DMS114 treated with DMSO at 0.1 percent for 48 hours (cell line): Measurements from ENCODE around the gene SALL3.
"Not testable (repeated sequence)": the region's sequence is repeated elsewhere in the genome, so short reads cannot be mapped to it uniquely, and the experiment has no call there.

Experiments used
- DNase-seq: peaks from one replicate; lab custom pipeline; 2025; ENCODE audit not compliant: unreplicated experiment; lab: John Stamatoyannopoulos, UW

Gene SALL3

DNA sequence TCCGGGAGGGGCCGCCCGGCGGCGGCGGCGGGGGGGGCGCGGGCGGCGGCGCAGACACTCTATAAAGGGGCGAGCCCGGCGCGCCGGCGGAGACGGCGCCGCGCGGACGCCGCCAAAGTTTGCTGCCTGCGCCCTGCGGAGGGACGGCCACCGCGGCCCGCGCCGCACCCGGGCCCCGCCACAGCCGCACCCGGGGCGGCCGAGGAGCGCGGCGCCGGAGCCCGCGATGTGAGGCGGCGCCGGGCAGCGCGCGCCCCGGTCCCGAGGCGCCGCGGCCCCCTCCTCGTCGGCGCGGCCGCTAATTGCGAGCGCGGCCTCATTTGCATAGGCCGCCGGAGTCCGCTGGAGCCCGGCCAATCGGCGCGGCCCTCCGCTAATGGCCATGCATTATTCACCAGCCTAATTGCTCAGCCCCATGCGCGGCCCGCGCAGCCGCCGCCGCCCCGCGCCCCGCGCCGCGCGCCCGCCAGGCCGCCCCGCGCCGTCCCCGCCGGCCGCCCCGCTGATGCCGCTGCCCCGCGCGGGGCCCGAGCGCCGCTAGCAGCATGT is at the start of gene SALL3:
Gene SALL3, plus strand, starts transcription at position 89 of the 549 bp plus-strand sequence. Its CDS starts 457 bp downstream, at position 546.
- no peak for DNase-seq

DNA sequence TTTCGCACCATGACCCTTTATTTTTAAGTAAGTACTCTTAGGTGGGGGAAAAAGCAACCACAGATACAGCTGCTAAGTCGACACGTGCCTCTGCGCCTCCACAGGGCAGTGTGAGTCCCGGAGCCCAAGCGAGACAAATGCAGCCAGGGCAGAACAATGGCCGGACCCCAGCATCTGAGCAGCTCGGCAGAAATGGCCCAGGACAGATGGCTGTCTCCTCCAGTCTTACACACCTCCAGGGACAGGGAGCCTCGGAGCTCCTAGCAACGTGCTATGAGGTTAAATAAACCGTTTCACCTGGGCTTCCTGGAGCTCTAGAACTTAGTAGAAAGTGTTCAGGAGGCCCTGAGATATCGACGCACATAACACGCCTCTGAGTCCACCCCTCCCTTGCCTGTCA is 47.3 kb upstream of the SALL3 start:
- no peak for DNase-seq

GRCh38 chr18:78934003-78934402 is 45.6 kb upstream of the SALL3 start:
- DNase-seq: no peak

GRCh38 chr18:78934551-78935225 is 44.9 kb upstream of the SALL3 start:
- DNase-seq: no peak

GRCh38 chr18:78935406-78935805 is 44.2 kb upstream of the SALL3 start:
- no peak for DNase-seq

- DNase-seq: no peak
Observed at GRCh38 chr18:78936251-78937005, 43.2 kb upstream of the SALL3 start.

GRCh38 chr18:78937166-78937565 is 42.5 kb upstream of the SALL3 start:
- no peak for DNase-seq

DNA sequence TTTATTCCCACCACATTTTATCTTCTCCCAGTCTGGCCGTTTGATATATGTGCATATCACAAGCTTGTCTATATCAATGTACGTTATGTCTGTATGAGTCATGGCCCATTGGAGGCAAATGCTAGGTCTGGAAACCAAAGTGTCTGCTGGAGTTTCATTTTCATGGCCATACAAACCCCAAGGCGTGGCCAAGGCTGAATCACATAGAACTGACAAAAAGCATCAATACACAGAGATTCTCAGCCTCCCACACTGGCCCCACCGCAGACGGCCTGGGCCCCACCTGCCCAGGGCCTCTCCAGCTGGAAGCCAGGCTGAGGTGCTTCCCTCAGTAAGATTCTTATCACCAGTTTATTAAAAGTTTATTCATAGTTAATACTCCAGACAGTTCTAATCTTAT is 40.5 kb upstream of the SALL3 start:
- DNase-seq: no peak

DNA sequence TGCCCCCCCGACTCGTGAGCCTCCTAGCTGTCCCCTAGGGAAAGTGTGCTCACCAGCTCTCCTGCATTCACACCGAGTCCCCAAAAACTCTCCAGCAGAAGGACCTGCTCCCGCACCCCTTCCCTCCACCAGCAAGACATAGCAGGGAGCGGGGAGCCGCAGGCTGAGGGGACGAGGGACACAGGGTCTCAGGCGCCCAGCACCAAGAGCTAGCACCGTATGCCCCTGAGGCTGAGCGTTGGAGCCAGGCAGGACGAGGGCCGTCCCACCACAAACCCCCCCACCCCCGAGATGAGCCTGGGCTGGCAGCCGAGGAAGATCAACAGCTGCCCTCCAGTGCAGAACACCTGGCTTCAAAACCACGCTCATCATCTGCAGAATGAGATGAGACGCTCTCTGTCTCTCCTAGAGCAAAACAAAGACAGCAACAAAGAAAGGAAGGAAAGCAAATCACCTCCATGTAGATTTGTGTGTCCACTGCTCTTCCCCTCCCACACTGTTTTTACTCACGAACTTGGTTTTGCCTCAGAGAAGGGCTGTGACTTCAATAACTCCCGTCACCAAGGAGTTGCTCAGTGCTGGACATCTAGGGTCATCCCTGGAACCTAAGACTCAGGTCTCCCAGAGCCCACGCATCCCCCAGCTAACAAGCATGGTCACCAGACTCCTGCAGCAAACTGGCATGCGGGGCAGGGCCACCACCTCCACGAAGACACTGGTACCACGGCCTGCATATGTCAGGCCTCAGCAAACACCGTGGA is 39.7 kb upstream of the SALL3 start:
- DNase-seq: no peak

GRCh38 chr18:78942236-78942635 is 37.4 kb upstream of the SALL3 start:
- DNase-seq: not testable (repeated sequence)

- no peak for DNase-seq
Observed at GRCh38 chr18:78945628-78946027, 34.0 kb upstream of the SALL3 start.

- DNase-seq: no peak
Observed at GRCh38 chr18:78947291-78947690, 32.3 kb upstream of the SALL3 start.

DNA sequence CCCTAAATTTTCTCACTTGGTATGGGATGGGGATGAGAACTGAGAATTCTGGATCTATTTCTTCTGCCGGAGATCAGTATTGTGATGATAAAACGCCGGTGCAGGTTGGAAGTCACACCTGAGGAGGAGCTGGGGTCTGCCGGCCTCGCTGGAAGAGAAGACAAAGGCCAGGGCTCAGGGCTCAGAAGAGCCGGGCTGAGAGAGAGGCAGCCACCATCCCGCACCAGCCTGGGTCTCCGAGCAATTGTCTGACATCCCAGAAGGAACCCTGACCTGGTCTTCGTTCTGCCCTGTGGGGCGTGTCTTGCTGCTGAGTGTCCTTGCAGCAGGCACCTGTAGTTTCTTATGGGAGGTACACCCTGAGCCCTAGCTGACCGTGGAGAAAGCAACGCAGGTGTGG is 31.4 kb upstream of the SALL3 start:
- no peak for DNase-seq

GRCh38 chr18:78948707-78949106 is 30.9 kb upstream of the SALL3 start:
- DNase-seq: no peak

DNA sequence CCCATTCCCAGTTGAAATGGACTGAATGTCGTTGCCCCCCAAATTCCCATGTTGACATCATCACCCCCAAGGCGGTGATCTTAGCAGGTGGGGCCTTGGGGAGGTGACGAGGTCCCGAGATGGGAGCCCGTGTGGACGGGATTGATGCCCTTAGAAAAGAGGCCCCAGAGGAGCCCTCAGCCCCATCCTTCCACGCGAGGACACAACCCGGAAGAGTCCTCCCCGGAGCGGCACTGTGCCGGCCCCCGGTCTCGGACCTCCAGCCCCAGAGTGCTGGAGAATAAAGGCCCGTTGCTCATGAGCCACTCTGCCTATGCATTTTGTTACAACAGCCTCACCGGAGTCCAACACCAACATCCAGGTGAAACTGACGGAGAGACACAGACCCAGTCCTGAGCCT is 30.4 kb upstream of the SALL3 start:
- no peak for DNase-seq

DNA sequence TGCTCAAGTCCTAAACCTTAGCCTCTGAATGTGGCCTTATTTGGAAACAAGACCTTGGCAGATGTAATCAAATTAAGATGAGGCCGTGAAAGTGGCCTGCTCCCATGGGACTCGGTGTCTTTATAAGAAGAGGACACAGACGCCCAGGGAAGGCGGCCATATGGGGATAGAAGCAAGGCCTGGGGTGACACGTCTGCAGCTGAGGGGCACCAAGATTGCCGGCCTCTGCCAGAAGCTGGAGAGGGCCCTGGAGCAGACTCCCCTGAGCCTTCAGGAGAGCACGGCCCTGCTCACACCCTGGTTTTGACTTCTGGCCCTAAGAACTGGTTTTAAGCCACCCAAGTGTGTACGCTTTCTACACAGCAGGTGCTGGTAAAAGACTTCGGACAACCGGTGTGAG is 29.2 kb upstream of the SALL3 start:
- no peak for DNase-seq

DNA sequence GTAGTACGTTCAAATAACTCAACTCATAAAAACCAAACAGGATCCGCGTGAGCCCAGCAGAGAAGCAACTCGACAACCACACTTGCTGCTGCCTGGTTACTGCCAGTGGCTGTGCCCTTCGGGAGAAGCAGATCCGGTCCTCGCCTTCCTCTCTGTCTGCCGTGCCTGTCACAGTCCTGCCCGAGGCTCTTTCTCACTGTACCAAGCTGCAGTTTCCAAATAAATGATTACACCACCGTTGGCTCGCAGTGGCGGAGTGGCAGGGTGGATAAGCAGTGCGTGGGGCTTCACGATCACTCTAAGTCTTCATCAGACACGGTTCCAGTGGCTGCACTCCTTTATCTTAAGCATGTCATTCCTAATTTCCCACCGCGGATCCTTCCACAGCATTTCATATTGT is 26.1 kb upstream of the SALL3 start:
- DNase-seq: no peak

GRCh38 chr18:78955051-78955450 is 24.6 kb upstream of the SALL3 start:
- DNase-seq: no peak

- DNase-seq: no peak
Observed at GRCh38 chr18:78957140-78957539, 22.5 kb upstream of the SALL3 start.

DNA sequence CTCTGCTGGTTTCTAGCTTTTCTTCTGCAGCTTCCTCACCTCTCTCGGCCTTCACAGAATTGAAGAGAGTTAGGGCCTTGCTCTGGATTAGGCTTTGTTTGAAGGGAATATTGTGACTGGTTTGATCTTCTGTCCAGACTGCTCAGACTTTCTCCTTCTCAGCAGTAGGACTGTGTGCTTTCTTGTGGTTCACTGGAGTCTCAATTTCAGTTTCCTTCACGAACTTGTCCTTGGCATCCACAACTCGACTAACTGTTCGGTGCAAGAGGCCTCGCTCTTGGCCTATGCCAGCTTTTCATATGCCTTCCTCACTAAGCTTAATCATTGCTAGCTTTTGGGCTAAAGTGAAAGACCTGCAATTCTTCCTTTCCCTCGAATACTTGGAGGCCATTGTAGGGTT is 18.9 kb upstream of the SALL3 start:
- no peak for DNase-seq

DNA sequence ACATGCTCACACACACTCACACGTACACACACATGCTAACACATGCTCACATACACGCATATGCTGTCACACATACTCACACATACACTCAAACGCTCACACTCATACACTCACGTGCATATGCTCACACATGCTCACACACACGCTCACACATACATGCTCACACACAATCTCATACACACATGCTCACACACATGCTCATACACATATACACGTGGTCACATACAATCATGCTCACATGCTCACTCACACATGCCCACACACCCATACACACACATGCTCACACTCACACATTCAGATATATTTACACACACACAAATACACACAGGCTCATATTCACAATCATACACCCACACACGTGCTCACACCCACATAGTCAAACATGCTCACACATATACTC is 17.5 kb upstream of the SALL3 start:
- DNase-seq: no peak

- not testable (repeated sequence) for DNase-seq
Observed at GRCh38 chr18:78964727-78965126, 14.9 kb upstream of the SALL3 start.
